MCF 10A (cell line): Measurements from ENCODE around the gene PSTK. TPM values are rescaled to one million over a fixed set of nuclear protein-coding genes. Genes with fewer than 3 reads are reported as not detected.

ENCODE experiments used
- BruUV-seq: library from RNA; stranded (reverse); fragments of 400-500 nt; replicated peaks from 2 replicates; lab custom pipeline; 2021; lab: Mats Ljungman, UMichigan
- CTCF ChIA-PET: fragments of 300-600 bp; sonication (Branson Sonifier 250); formaldehyde crosslinking; extraction: SDS; loops from one replicate; lab custom pipeline; 2021; ENCODE audit warnings: antibody characterized with exemption, inconsistent platforms; lab: Yijun Ruan, JAX
- POLR2A ChIA-PET: fragments of 300-600, 350-650 bp; sonication (Branson Sonifier 250); formaldehyde crosslinking; extraction: SDS; loops from one replicate; lab custom pipeline; 2020; ENCODE audit warnings: antibody characterized with exemption, inconsistent platforms; lab: Yijun Ruan, JAX
- DNase-seq: peaks from one replicate; pipeline ENCODE4 v3.0.0-alpha.2; 2018; ENCODE audit not compliant: unreplicated experiment
- H3K27ac Mint-ChIP-seq: one replicate; pipeline ENCODE4 v1.8.0; 2022; ENCODE audit warnings: mild to moderate bottlenecking, low read depth, mixed read lengths; ENCODE audit not compliant: unreplicated experiment
- H3K27me3 Mint-ChIP-seq: one replicate; pipeline ENCODE4 v1.8.0; 2022; ENCODE audit warnings: mixed read lengths; ENCODE audit not compliant: insufficient read depth, unreplicated experiment
- H3K36me3 Mint-ChIP-seq: one replicate; pipeline ENCODE4 v1.8.0; 2022; ENCODE audit warnings: mild to moderate bottlenecking, moderate library complexity, mixed read lengths; ENCODE audit not compliant: insufficient read depth, unreplicated experiment
- H3K4me1 Mint-ChIP-seq: one replicate; pipeline ENCODE4 v1.8.0; 2022; ENCODE audit warnings: mixed read lengths; ENCODE audit not compliant: insufficient read depth, unreplicated experiment
- H3K4me3 Mint-ChIP-seq: one replicate; pipeline ENCODE4 v1.8.0; 2022; ENCODE audit warnings: mild to moderate bottlenecking, moderate library complexity, mixed read lengths; ENCODE audit not compliant: unreplicated experiment
- H3K9me3 Mint-ChIP-seq: one replicate; pipeline ENCODE4 v1.8.0; 2022; ENCODE audit warnings: mixed read lengths; ENCODE audit not compliant: unreplicated experiment
- CTCF ChIP-seq: fragments of 200-600 bp; IDR thresholded peaks from one replicate; pipeline ENCODE4 v1.8.0; 2022; ENCODE audit warnings: antibody characterized with exemption, mild to moderate bottlenecking; ENCODE audit not compliant: unreplicated experiment
- intact Hi-C: fragments of 100-400 bp; cut with micrococcal nuclease; formaldehyde crosslinking; loops from 2 replicates; pipeline ENCODE4 v1.14.1; 2022
- total RNA-seq: library from RNA; stranded (reverse); gene quantifications from 2 replicates; pipeline ENCODE4 v1.2.3, GENCODE V29; 2022

PSTK gene
- total RNA-seq, 1 experiment from 2014 or later, result 8.3 TPM

GRCh38 chr10:122983898-122984297, 3.7 kb downstream of the PSTK start:
- Mint-ChIP-seq H3K4me3 (no peak overlapping the region), H3K4me1 (peaks cover 20% of the 10 kb centered on the region), H3K27ac (no peak overlapping the region), H3K9me3 (no peaks in the 10 kb centered on the region), H3K36me3 (peaks cover 18% of the 10 kb centered on the region), H3K27me3 (no peaks in the 10 kb centered on the region)
- no peak for DNase-seq
- POLR2A ChIA-PET, result interaction anchor here (1.0 to 6.3 kb wide), 2 partner anchors 23 to 30 kb away, joined by 4 to 75 read pairs; partner anchors contain the start of genes ACADSB, C10orf88 and IKZF5
- TF ChIP-seq CTCF, result no peak
- CTCF ChIA-PET, result interaction anchor here (0.6 to 1.5 kb wide), 3 partner anchors 15 to 431 kb away, joined by 3 to 4 read pairs (median 3); no protein-coding TSS in a partner anchor
- BruUV-seq, result no TSS peak
- intact Hi-C loops, result no loop called here

- Mint-ChIP-seq H3K4me3 (no peak overlapping the region), H3K27me3 (no peaks in the 10 kb centered on the region), H3K4me1 (peaks cover 19% of the 10 kb centered on the region), H3K9me3 (no peaks in the 10 kb centered on the region), H3K36me3 (peaks cover 18% of the 10 kb centered on the region), H3K27ac (no peak overlapping the region)
- DNase-seq, result no peak
- no peak for TF ChIP-seq CTCF
- CTCF ChIA-PET, result no interaction called here
- BruUV-seq, result no TSS peak
- POLR2A ChIA-PET, result interaction anchor here (1.0 to 6.3 kb wide), 4 partner anchors 10 to 31 kb away, joined by 4 to 75 read pairs (median 5); partner anchors contain the start of genes ACADSB, C10orf88 and IKZF5
- intact Hi-C loops, result no loop called here
These were observed 4.5 kb downstream of the PSTK start for GRCh38 chr10:122984708-122985107.

GRCh38 chr10:122986335-122986734, 6.1 kb downstream of the PSTK start:
- no peaks in the 10 kb centered on the region for H3K27me3 Mint-ChIP-seq
- peaks cover 9% of the 10 kb centered on the region for H3K4me1 Mint-ChIP-seq
- intact Hi-C loops, result no loop called here
- no TSS peak for BruUV-seq
- H3K4me3 Mint-ChIP-seq, result no peak overlapping the region
- no peak for DNase-seq
- no peaks in the 10 kb centered on the region for H3K9me3 Mint-ChIP-seq
- H3K27ac Mint-ChIP-seq, result no peak overlapping the region
- POLR2A ChIA-PET, result interaction anchor here (1.8 kb wide), 2 partner anchors 8 to 13 kb away, joined by 4 to 6 read pairs; no protein-coding TSS in a partner anchor
- CTCF ChIA-PET, result no interaction called here
- TF ChIP-seq CTCF, result no peak
- peaks cover 18% of the 10 kb centered on the region for H3K36me3 Mint-ChIP-seq

GRCh38 chr10:122988501-122988900, 8.3 kb downstream of the PSTK start:
- H3K4me3 Mint-ChIP-seq, result no peak overlapping the region
- no peak for TF ChIP-seq CTCF
- ChIA-PET CTCF (interaction anchor here (1.9 kb wide), 1 partner anchor 8 kb away, joined by 9 read pairs; the partner anchor contains the start of gene PSTK), POLR2A (interaction anchor here (0.8 to 1.1 kb wide), 2 partner anchors 16 to 20 kb away, joined by 4 to 5 read pairs; no protein-coding TSS in a partner anchor)
- no peak for DNase-seq
- no peak overlapping the region for H3K27ac Mint-ChIP-seq
- intact Hi-C loops, result no loop called here
- H3K27me3 Mint-ChIP-seq, result no peaks in the 10 kb centered on the region
- no peaks in the 10 kb centered on the region for H3K9me3 Mint-ChIP-seq
- peaks cover 23% of the 10 kb centered on the region for H3K36me3 Mint-ChIP-seq
- BruUV-seq, result no TSS peak
- no peaks in the 10 kb centered on the region for H3K4me1 Mint-ChIP-seq
